ENCODE results near the gene LINS1.

LINS1 gene

GRCh38 chr15:100553468-100553867 is 48.5 kb downstream of the LINS1 start:
- DNase-seq, result no peak

- no peak for DNase-seq
These were observed 54.0 kb downstream of the LINS1 start for GRCh38 chr15:100547961-100548360.

GRCh38 chr15:100544946-100545345 is 57.0 kb downstream of the LINS1 start:
- no peak for DNase-seq

- DNase-seq, result no peak
These were observed 57.6 kb downstream of the LINS1 start for GRCh38 chr15:100544338-100544841.

- DNase-seq, result no peak
These were observed 59.7 kb downstream of the LINS1 start for GRCh38 chr15:100542290-100542689.

- DNase-seq, result peak; percentile 86
These were observed 64.7 kb downstream of the LINS1 start for GRCh38 chr15:100537331-100537730.

GRCh38 chr15:100536733-100537132 is 65.3 kb downstream of the LINS1 start:
- no peak for DNase-seq

- no peak for DNase-seq
These were observed 68.1 kb downstream of the LINS1 start for GRCh38 chr15:100533886-100534285.

- no peak for DNase-seq
These were observed 70.1 kb downstream of the LINS1 start for GRCh38 chr15:100531823-100532327.

GRCh38 chr15:100531204-100531603 is 70.8 kb downstream of the LINS1 start:
- no peak for DNase-seq

GRCh38 chr15:100529556-100529955 is 72.4 kb downstream of the LINS1 start:
- no peak for DNase-seq

GRCh38 chr15:100528833-100529428 is 73.1 kb downstream of the LINS1 start, which contains the start of gene CERS3:
Gene CERS3 (minus strand): TSS chr15:100528950. CDS start chr15:100501849, 27,101 bp downstream.
- DNase-seq, result no peak

GRCh38 chr15:100526027-100526481 is 75.9 kb downstream of the LINS1 start:
- no peak for DNase-seq

- no peak for DNase-seq
These were observed 76.5 kb downstream of the LINS1 start for GRCh38 chr15:100525436-100525835.

GRCh38 chr15:100524326-100524725 is 77.7 kb downstream of the LINS1 start:
- DNase-seq, result no peak

- no peak for DNase-seq
These were observed 80.1 kb downstream of the LINS1 start for GRCh38 chr15:100521907-100522306.

GRCh38 chr15:100520132-100520921 is 81.7 kb downstream of the LINS1 start:
- peak; percentile 42 for DNase-seq

- DNase-seq, result no peak
These were observed 84.1 kb downstream of the LINS1 start for GRCh38 chr15:100517846-100518245.
